Panc1 (cell line): ENCODE data around the gene PEX12. TPM values are rescaled to one million over a fixed set of nuclear protein-coding genes. Genes with fewer than 3 reads are reported as not detected.

Experiments
- ATAC-seq: fragments of 200-7000 bp; cut with Tn5 transposase; 2 replicates; pipeline ENCODE4 v1.9.1; 2020; ENCODE audit warnings: mild to moderate bottlenecking, moderate library complexity
- BruUV-seq: library from RNA; stranded (reverse); fragments of 400-500 nt; replicated peaks from 2 replicates; lab custom pipeline; 2021; lab: Mats Ljungman, UMichigan
- CTCF ChIA-PET: fragments of 300-600 bp; sonication (Branson Sonifier 250); formaldehyde crosslinking; loops from one replicate; lab custom pipeline; 2022; ENCODE audit warnings: antibody characterized with exemption; lab: Charles Lee
- POLR2A ChIA-PET: fragments of 300-600 bp; sonication (Branson Sonifier 250); formaldehyde crosslinking; loops from one replicate; lab custom pipeline; 2022; ENCODE audit warnings: antibody characterized with exemption; lab: Charles Lee
- DNase-seq: peaks from one replicate; pipeline ENCODE4 v3.0.0-alpha.2; 2010; ENCODE audit warnings: low read depth, low spot score
- H3K27ac ChIP-seq: 2 replicates; pipeline ENCODE4 v1.5.1; 2011; ENCODE audit warnings: mild to moderate bottlenecking, low read length, inconsistent platforms
- H3K27me3 ChIP-seq: fragments of 200-500 bp; sonication (Bioruptor generic); 2 replicates; pipeline ENCODE4 v1.6.0; 2014; ENCODE audit warnings: low read length, inconsistent platforms; ENCODE audit not compliant: control insufficient read depth, insufficient read depth
- H3K36me3 ChIP-seq: fragments of 200-500 bp; sonication (Bioruptor generic); 2 replicates; pipeline ENCODE4 v1.5.1; 2014; ENCODE audit warnings: inconsistent platforms, mild to moderate bottlenecking, low read length, moderate library complexity; ENCODE audit not compliant: control insufficient read depth, insufficient read depth
- H3K4me1 ChIP-seq: 2 replicates; pipeline ENCODE4 v1.5.1; 2011; ENCODE audit warnings: inconsistent platforms, mild to moderate bottlenecking, low read length, moderate library complexity; ENCODE audit not compliant: control insufficient read depth, insufficient read depth
- H3K4me3 ChIP-seq, 2 experiments: 2 replicates each; pipeline ENCODE4 v1.5.1; 2011 to 2012; ENCODE audit warnings: low read depth in 2 of 2, low read length in 2 of 2, mild to moderate bottlenecking in 2 of 2, inconsistent platforms in 1 of 2, moderate library complexity in 1 of 2
- H3K9me3 ChIP-seq: fragments of 200-500 bp; sonication (Bioruptor generic); 2 replicates; pipeline ENCODE4 v1.5.1; 2014; ENCODE audit warnings: low read depth, mild to moderate bottlenecking, inconsistent platforms, low read length, moderate library complexity; ENCODE audit not compliant: control insufficient read depth, insufficient read depth
- CTCF ChIP-seq: fragments of 450-650 bp; IDR thresholded peaks from 2 replicates; pipeline ENCODE4 v1.5.1; 2017; ENCODE audit warnings: mild to moderate bottlenecking
- POLR2AphosphoS5 ChIP-seq: IDR thresholded peaks from 2 replicates; pipeline ENCODE4 v1.6.1; 2012; ENCODE audit warnings: mild to moderate bottlenecking, low read depth, low read length, moderate library complexity
- SIN3A ChIP-seq: IDR thresholded peaks from 2 replicates; pipeline ENCODE4 v1.6.1; 2012; ENCODE audit warnings: low read depth, mild to moderate bottlenecking, low read length, moderate library complexity, borderline replicate concordance; ENCODE audit not compliant: insufficient read depth
- TCF7L2 ChIP-seq: IDR thresholded peaks from 2 replicates; pipeline ENCODE4 v1.6.1; 2011; ENCODE audit warnings: mild to moderate bottlenecking, low read depth, low read length, inconsistent platforms
- in situ Hi-C: cut with HindIII; loops from 2 replicates; pipeline ENCODE4 v1.10.0; 2016; ENCODE audit warnings: low sequenced_read_pairs, low pct_unique_long_range_greater_than_20kb
- intact Hi-C: fragments of 100-400 bp; cut with micrococcal nuclease; formaldehyde crosslinking; loops from one replicate; pipeline ENCODE4 v1.10.0; 2022; ENCODE audit not compliant: unreplicated experiment
- total RNA-seq: library from RNA; stranded (reverse); gene quantifications from one replicate; pipeline ENCODE4 v1.2.1, GENCODE V29; 2021; ENCODE audit not compliant: unreplicated experiment
- TF ChIP-seq, protein P1 (sequence below), 2 experiments: IDR thresholded peaks; 2 replicates each; pipeline ENCODE4 v1.6.1; 2011 to 2012; ENCODE audit warnings: low read depth in 2 of 2, control low read depth in 1 of 2, low read length in 1 of 2, mild to moderate bottlenecking in 1 of 2, moderate library complexity in 1 of 2; ENCODE audit not compliant: insufficient read depth in 1 of 2

PEX12 gene
- total RNA-seq, 1 experiment from 2014 or later, result 6.6 TPM

DNA sequence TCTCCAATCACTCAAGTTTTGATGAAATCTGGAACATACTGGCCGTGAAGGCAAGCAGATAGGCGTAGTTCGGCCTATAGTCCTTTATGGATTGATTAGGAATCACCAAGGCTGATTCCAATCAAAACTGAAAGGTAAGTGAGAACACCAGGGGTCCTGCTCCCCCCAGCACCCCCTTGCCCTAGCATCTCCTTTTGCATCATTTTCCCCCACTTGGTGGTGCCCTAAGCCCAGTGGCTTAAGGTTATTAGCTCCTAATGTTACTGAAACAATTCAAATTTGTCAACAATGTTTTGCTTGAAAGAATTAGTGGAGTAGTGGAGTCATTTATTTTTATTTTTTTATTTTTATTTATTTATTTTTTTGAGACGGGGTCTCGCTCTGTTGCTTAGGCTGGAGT is 22.7 kb downstream of the PEX12 start:
- POLR2A ChIA-PET, result no interaction called here
- CTCF ChIA-PET, result interaction anchor here (0.6 to 2.1 kb wide), 7 partner anchors 22 to 192 kb away, joined by 3 to 6 read pairs (median 3); partner anchors contain the start of gene PEX12
- Histone ChIP-seq H3K36me3 (no peaks in the 10 kb centered on the region), H3K9me3 (no peaks in the 10 kb centered on the region), H3K4me1 (no peaks in the 10 kb centered on the region), H3K4me3 (no peak overlapping the region), H3K27me3 (peaks cover 4% of the 10 kb centered on the region; the same call in 1 of the 2 replicates), H3K27ac (no peak overlapping the region)
- intact Hi-C loops, result loop anchor here (5.0 kb wide), 1 partner anchor 192 kb away; no protein-coding TSS in a partner anchor
- ATAC-seq (0 out of 2 replicates have a peak, but pooled peaks have one; percentile 61), DNase-seq (no peak)
- no TSS peak for BruUV-seq
- no peak for TF ChIP-seq TCF7L2
- peak; percentile 69 for TF ChIP-seq CTCF
- in situ Hi-C loops, result no loop called here

DNA sequence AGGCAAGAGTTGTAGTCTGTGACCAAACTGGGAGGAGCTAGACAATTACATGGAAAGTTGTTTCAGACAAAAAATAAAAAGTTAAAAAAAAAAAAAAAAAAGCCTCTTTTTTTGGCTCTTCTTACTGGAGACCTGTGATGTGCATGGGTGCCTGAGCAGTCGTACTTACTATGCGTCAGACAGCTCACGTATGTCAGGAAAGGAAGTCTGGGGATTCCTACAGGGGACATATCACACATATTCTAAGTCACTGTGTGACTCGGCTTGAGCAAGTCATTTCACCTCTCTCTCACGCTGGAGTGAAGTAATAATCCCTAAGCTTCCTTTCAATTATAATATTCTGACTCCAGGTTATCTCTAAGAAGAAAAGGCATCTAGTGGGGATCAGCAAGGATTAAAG is 23.7 kb downstream of the PEX12 start:
- H3K9me3 ChIP-seq, result no peaks in the 10 kb centered on the region
- peaks cover 7% of the 10 kb centered on the region; the same call in 1 of the 2 replicates for H3K27me3 ChIP-seq
- no TSS peak for BruUV-seq
- H3K4me3 ChIP-seq, result no peak overlapping the region
- intact Hi-C loops, result loop anchor here (5.0 kb wide), 1 partner anchor 193 kb away; no protein-coding TSS in a partner anchor
- H3K27ac ChIP-seq, result no peak overlapping the region
- H3K4me1 ChIP-seq, result no peaks in the 10 kb centered on the region
- TF ChIP-seq TCF7L2 (no peak), SIN3A (no peak), POLR2AphosphoS5 (no peak), CTCF (no peak)
- TF ChIP-seq, protein P1, sequence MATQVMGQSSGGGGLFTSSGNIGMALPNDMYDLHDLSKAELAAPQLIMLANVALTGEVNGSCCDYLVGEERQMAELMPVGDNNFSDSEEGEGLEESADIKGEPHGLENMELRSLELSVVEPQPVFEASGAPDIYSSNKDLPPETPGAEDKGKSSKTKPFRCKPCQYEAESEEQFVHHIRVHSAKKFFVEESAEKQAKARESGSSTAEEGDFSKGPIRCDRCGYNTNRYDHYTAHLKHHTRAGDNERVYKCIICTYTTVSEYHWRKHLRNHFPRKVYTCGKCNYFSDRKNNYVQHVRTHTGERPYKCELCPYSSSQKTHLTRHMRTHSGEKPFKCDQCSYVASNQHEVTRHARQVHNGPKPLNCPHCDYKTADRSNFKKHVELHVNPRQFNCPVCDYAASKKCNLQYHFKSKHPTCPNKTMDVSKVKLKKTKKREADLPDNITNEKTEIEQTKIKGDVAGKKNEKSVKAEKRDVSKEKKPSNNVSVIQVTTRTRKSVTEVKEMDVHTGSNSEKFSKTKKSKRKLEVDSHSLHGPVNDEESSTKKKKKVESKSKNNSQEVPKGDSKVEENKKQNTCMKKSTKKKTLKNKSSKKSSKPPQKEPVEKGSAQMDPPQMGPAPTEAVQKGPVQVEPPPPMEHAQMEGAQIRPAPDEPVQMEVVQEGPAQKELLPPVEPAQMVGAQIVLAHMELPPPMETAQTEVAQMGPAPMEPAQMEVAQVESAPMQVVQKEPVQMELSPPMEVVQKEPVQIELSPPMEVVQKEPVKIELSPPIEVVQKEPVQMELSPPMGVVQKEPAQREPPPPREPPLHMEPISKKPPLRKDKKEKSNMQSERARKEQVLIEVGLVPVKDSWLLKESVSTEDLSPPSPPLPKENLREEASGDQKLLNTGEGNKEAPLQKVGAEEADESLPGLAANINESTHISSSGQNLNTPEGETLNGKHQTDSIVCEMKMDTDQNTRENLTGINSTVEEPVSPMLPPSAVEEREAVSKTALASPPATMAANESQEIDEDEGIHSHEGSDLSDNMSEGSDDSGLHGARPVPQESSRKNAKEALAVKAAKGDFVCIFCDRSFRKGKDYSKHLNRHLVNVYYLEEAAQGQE (IDR thresholded peaks at IDR 0.05; ENCODE audit: insufficient read depth in 1 of 2, low read depth in 2 of 2, low read length in 1 of 2), result no peak
- POLR2A ChIA-PET, result interaction anchor here (0.5 to 0.6 kb wide), 2 partner anchors 17 to 74 kb away, joined by 3 to 7 read pairs; partner anchors contain the start of gene SLFN12L
- in situ Hi-C loops, result no loop called here
- ATAC-seq (no peak), DNase-seq (no peak)
- no peaks in the 10 kb centered on the region for H3K36me3 ChIP-seq
- CTCF ChIA-PET, result interaction anchor here (0.6 to 2.1 kb wide), 3 partner anchors 10 to 193 kb away, joined by 3 to 10 read pairs (median 6); no protein-coding TSS in a partner anchor
